Neural progenitor cell (in vitro differentiated cells): ENCODE data around the gene PTPRT.

ENCODE experiments used
- CTCF ChIP-seq: fragments of 200-600 bp; sonication (generic); IDR thresholded peaks from 2 replicates; pipeline ENCODE4 v1.5.1; 2017; ENCODE audit warnings: antibody characterized with exemption, mild to moderate bottlenecking
- EZH2 ChIP-seq: fragments of 200-600 bp; sonication (generic); IDR thresholded peaks from 2 replicates; pipeline ENCODE4 v1.6.1; 2017; ENCODE audit warnings: antibody characterized with exemption, mild to moderate bottlenecking, moderate library complexity
- EZH2phosphoT487 ChIP-seq: fragments of 200-600 bp; sonication (generic); IDR thresholded peaks from 2 replicates; pipeline ENCODE4 v1.6.1; 2017; ENCODE audit warnings: antibody characterized with exemption

- TF ChIP-seq CTCF = no peak
- no peak for TF ChIP-seq EZH2
- TF ChIP-seq EZH2phosphoT487 = no peak
Measured at GRCh38 chr20:42506397-42506796, 683.3 kb downstream of the PTPRT start.
